CD4-positive, alpha-beta T cell treated with Interferon alpha-2 for 1 hour (primary cell): ENCODE measurements around the gene SLC4A2.

Source experiments
- DNase-seq, 2 donors: peaks; one replicate each; pipeline ENCODE4 v3.0.0-alpha.2; 2020 to 2022

SLC4A2 gene

GRCh38 chr7:151064454-151064853 is 5.1 kb downstream of the SLC4A2 start:
- DNase-seq: no peak

- no peak for DNase-seq
Measured at GRCh38 chr7:151064993-151065392, 5.6 kb downstream of the SLC4A2 start.

- no peak for DNase-seq
Measured at GRCh38 chr7:151065516-151065915, 6.1 kb downstream of the SLC4A2 start.

GRCh38 chr7:151066273-151066974 is 7.0 kb downstream of the SLC4A2 start:
- no peak for DNase-seq

GRCh38 chr7:151068069-151068773 is 8.8 kb downstream of the SLC4A2 start:
- no peak for DNase-seq

GRCh38 chr7:151069841-151070573 is 10.6 kb downstream of the SLC4A2 start:
- no peak for DNase-seq

- no peak for DNase-seq
Measured at GRCh38 chr7:151070574-151070960, 11.2 kb downstream of the SLC4A2 start.

GRCh38 chr7:151071032-151071866 is 11.9 kb downstream of the SLC4A2 start:
- DNase-seq: no peak

GRCh38 chr7:151073990-151074389 is 14.6 kb downstream of the SLC4A2 start:
- no peak for DNase-seq

- DNase-seq: no peak
Measured at GRCh38 chr7:151074817-151075661, 15.7 kb downstream of the SLC4A2 start.

- no peak for DNase-seq
Measured at GRCh38 chr7:151075662-151075971, 16.2 kb downstream of the SLC4A2 start.

GRCh38 chr7:151075978-151076426 is 16.6 kb downstream of the SLC4A2 start:
- no peak for DNase-seq

- DNase-seq: no peak
Measured at GRCh38 chr7:151076863-151077704, 17.7 kb downstream of the SLC4A2 start.

GRCh38 chr7:151077705-151078232 is 18.4 kb downstream of the SLC4A2 start:
- DNase-seq: no peak

- no peak for DNase-seq
Measured at GRCh38 chr7:151078233-151079040, 19.0 kb downstream of the SLC4A2 start.

- no peak for DNase-seq
Measured at GRCh38 chr7:151079199-151079910, 20.0 kb downstream of the SLC4A2 start.

- DNase-seq: no peak
Measured at GRCh38 chr7:151080067-151080521, 20.7 kb downstream of the SLC4A2 start.

GRCh38 chr7:151080522-151081169 is 21.3 kb downstream of the SLC4A2 start, which contains the start of gene FASTK:
TSS of gene FASTK (minus strand) at chr7:151080809. CDS start at chr7:151080766, 43 bp downstream.
- DNase-seq: peak; percentile 87 to 92
